GM12878 (cell line): ENCODE data around the gene PRKN. TPM values are rescaled to one million over a fixed set of nuclear protein-coding genes. Genes with fewer than 3 reads are reported as not detected.

Experiments
- ATAC-seq: fragments of 200-7000 bp; cut with Tn5 transposase; 3 replicates; pipeline ENCODE4 v1.9.1; 2020; ENCODE audit warnings: mild to moderate bottlenecking, moderate library complexity
- BruUV-seq: library from RNA; stranded (reverse); fragments of 400-500 nt; replicated peaks from 2 replicates; lab custom pipeline; 2021; lab: Mats Ljungman, UMichigan
- CTCF ChIA-PET: fragments of 300-600 bp; sonication (Branson Sonifier 250); formaldehyde crosslinking; extraction: SDS; loops from one replicate; lab custom pipeline; 2021; ENCODE audit warnings: inconsistent platforms; lab: Yijun Ruan, JAX
- POLR2A ChIA-PET: fragments of 350-600 bp; formaldehyde crosslinking; extraction: SDS; loops from one replicate; lab custom pipeline; 2021; ENCODE audit warnings: inconsistent platforms; lab: Charles Lee
- RAD21 ChIA-PET: fragments of 300-600 bp; sonication (Branson Sonifier 250); formaldehyde crosslinking; loops from one replicate; lab custom pipeline; 2023; ENCODE audit warnings: antibody characterized with exemption; ENCODE audit not compliant: unreplicated experiment; lab: Charles Lee
- SMC1A ChIA-PET: fragments of 300-600 bp; sonication (Branson Sonifier 250); formaldehyde crosslinking; loops from one replicate; lab custom pipeline; 2023; ENCODE audit not compliant: unreplicated experiment, uncharacterized antibody; lab: Charles Lee
- DNase-seq: peaks from one replicate; pipeline ENCODE4 v3.0.0-alpha.2; 2011; ENCODE audit warnings: low read depth, low spot score
- FAIRE-seq: peaks from 3 replicates; lab custom pipeline; 2011; peaks lifted over from hg19 to GRCh38; lab: Jason Lieb, UNC
- H2AFZ ChIP-seq: 2 replicates; pipeline ENCODE4 v1.6.0; 2011; ENCODE audit warnings: low read depth, low read length, control low read depth; ENCODE audit not compliant: control insufficient read depth
- H3K27ac ChIP-seq: 2 replicates; pipeline ENCODE4 v1.5.1; 2011; ENCODE audit warnings: control low read depth; ENCODE audit not compliant: control insufficient read depth, insufficient read depth
- H3K27me3 ChIP-seq, 2 experiments: replicated peaks in 1 of 2; 2 replicates each; pipeline versions ENCODE4 v1.6.0 to v1.6.1; 2011; ENCODE audit warnings: low read length in 1 of 2; ENCODE audit not compliant: control insufficient read depth in 2 of 2, insufficient read depth in 2 of 2
- H3K36me3 ChIP-seq, 2 experiments: 2 replicates each; pipeline ENCODE4 v1.5.1; 2011; ENCODE audit warnings: low read length in 1 of 2; ENCODE audit not compliant: control insufficient read depth in 2 of 2, insufficient read depth in 2 of 2
- H3K4me1 ChIP-seq: 2 replicates; pipeline ENCODE4 v1.6.1; 2011; ENCODE audit warnings: mild to moderate bottlenecking, low read length, moderate library complexity, mixed read lengths; ENCODE audit not compliant: control insufficient read depth, insufficient read depth
- H3K4me2 ChIP-seq: 2 replicates; pipeline ENCODE4 v1.6.0; 2011; ENCODE audit warnings: control low read depth; ENCODE audit not compliant: control insufficient read depth, insufficient read depth
- H3K4me3 ChIP-seq: fragments of 200-600 bp; sonication (generic); 2 replicates; pipeline ENCODE4 v1.5.1; 2016
- H3K79me2 ChIP-seq: 2 replicates; pipeline ENCODE4 v1.6.0; 2011; ENCODE audit warnings: low read length; ENCODE audit not compliant: control insufficient read depth, insufficient read depth
- H3K9ac ChIP-seq: 2 replicates; pipeline ENCODE4 v1.8.0; 2011; ENCODE audit warnings: low read length, control low read depth, mixed read lengths; ENCODE audit not compliant: control insufficient read depth, insufficient read depth
- H3K9me3 ChIP-seq: replicated peaks from 3 replicates; pipeline ENCODE4 v1.5.1; 2011; ENCODE audit warnings: mild to moderate bottlenecking, low read length; ENCODE audit not compliant: control insufficient read depth, insufficient read depth
- H4K20me1 ChIP-seq: 2 replicates; pipeline ENCODE4 v1.6.0; 2011; ENCODE audit not compliant: control insufficient read depth, insufficient read depth
- BHLHE40 ChIP-seq, 2 experiments: fragments of 450-650 bp in 1 of 2; IDR thresholded peaks; 2 replicates each; pipeline ENCODE4 v1.6.1; 2011 to 2017; ENCODE audit warnings: low read depth in 2 of 2, borderline replicate concordance in 1 of 2, improper control_type of control experiment in 1 of 2, low read length in 1 of 2, mild to moderate bottlenecking in 1 of 2
- BMI1 ChIP-seq: fragments of 450-650 bp; IDR thresholded peaks from 2 replicates; pipeline ENCODE4 v1.6.1; 2016; ENCODE audit warnings: mild to moderate bottlenecking, moderate library complexity, borderline replicate concordance
- BRCA1 ChIP-seq: IDR thresholded peaks from 2 replicates; pipeline ENCODE4 v1.6.1; 2011; ENCODE audit warnings: low read depth, low read length, improper control_type of control experiment
- CBFB ChIP-seq: IDR thresholded peaks from 2 replicates; pipeline ENCODE4 v1.6.1; 2016; ENCODE audit warnings: antibody characterized with exemption, low read depth
- CBX3 ChIP-seq: fragments of 200-600 bp; sonication (generic); IDR thresholded peaks from 2 replicates; pipeline ENCODE4 v1.6.1; 2016; ENCODE audit warnings: low read depth, borderline replicate concordance
- CTCF ChIP-seq, 3 experiments: IDR thresholded peaks in 2 of 3; conservative IDR thresholded peaks in 1 of 3; 2 replicates each; pipeline ENCODE4 v1.5.1; 2011; ENCODE audit warnings: low read depth in 3 of 3, low read length in 3 of 3, mild to moderate bottlenecking in 3 of 3, control low read depth in 2 of 3, moderate library complexity in 2 of 3, inconsistent platforms in 1 of 3, mixed read lengths in 1 of 3; ENCODE audit not compliant: control insufficient read depth in 2 of 3, insufficient read depth in 1 of 3; ENCODE audit errors: extremely low read depth in 1 of 3
- HCFC1 ChIP-seq: fragments of 150-350 bp; IDR thresholded peaks from 2 replicates; pipeline ENCODE4 v1.6.1; 2014; ENCODE audit warnings: low read length
- HDGF ChIP-seq: fragments of 450-650 bp; IDR thresholded peaks from 2 replicates; pipeline ENCODE4 v1.6.1; 2016; ENCODE audit warnings: antibody characterized with exemption
- HSF1 ChIP-seq: fragments of 150-350 bp; IDR thresholded peaks from 2 replicates; pipeline ENCODE4 v1.6.1; 2014; ENCODE audit warnings: mild to moderate bottlenecking, low read depth, low read length
- IRF4 ChIP-seq: IDR thresholded peaks from 2 replicates; pipeline ENCODE4 v1.6.1; 2011; ENCODE audit warnings: low read depth, low read length
- NBN ChIP-seq: fragments of 450-650 bp; IDR thresholded peaks from 2 replicates; pipeline ENCODE4 v1.6.1; 2016
- NKRF ChIP-seq: fragments of 450-650 bp; conservative IDR thresholded peaks from 2 replicates; pipeline ENCODE4 v1.6.1; 2017; ENCODE audit warnings: mild to moderate bottlenecking, moderate library complexity
- RELB ChIP-seq: fragments of 450-650 bp; IDR thresholded peaks from 2 replicates; pipeline ENCODE4 v1.6.1; 2017; ENCODE audit warnings: low read depth, mild to moderate bottlenecking, moderate library complexity
- RFX5 ChIP-seq: IDR thresholded peaks from 2 replicates; pipeline ENCODE4 v1.6.1; 2011; ENCODE audit warnings: low read depth, low read length, improper control_type of control experiment
- SIX5 ChIP-seq: IDR thresholded peaks from 2 replicates; pipeline ENCODE4 v1.6.1; 2011; ENCODE audit warnings: mild to moderate bottlenecking, low read depth, low read length, moderate library complexity; ENCODE audit not compliant: severe bottlenecking
- STAT1 ChIP-seq: fragments of 450-650 bp; conservative IDR thresholded peaks from 2 replicates; pipeline ENCODE4 v1.6.1; 2014; ENCODE audit warnings: antibody characterized with exemption, mild to moderate bottlenecking
- TCF12 ChIP-seq: IDR thresholded peaks from 2 replicates; pipeline ENCODE4 v1.6.1; 2011; ENCODE audit warnings: low read depth, mild to moderate bottlenecking, low read length
- WGBS: methylation state at CpG from one replicate; pipeline ENCODE4 v1.1.6; 2016; ENCODE audit warnings: low lambda C conversion rate; ENCODE audit not compliant: insufficient replicate concordance, insufficient coverage; ENCODE audit errors: missing lambda C conversion rate; 5-methylcytosine and 5-hydroxymethylcytosine counted together
- in situ Hi-C: fragments of 300-500 bp; cut with MboI; formaldehyde crosslinking; loops from 9 replicates; pipeline ENCODE4 v1.14.3; 2018; ENCODE audit warnings: mixed read lengths
- intact Hi-C: fragments of 100-400 bp; cut with micrococcal nuclease; formaldehyde crosslinking; loops from one replicate; pipeline ENCODE4 v1.14.2; 2022; ENCODE audit not compliant: unreplicated experiment
- polyA plus RNA-seq, 11 experiments: library from polyadenylated mRNA; depleted of rRNA in 4 of 11; unstranded in 6 of 11; stranded (reverse) in 5 of 11; fragments of >200 nt; fragmentation: Nextera tagmentation in 4 of 11; fragmentation: Illumina TruSeq in 1 of 11; extraction: Ambion mirVana in 4 of 11; extraction: Trizol in 1 of 11; gene quantifications; 1 replicate in 1 of 11; 2 replicates in 10 of 11; pipeline versions ENCODE4 v1.2.1 to v1.2.3, GENCODE V29; 2011 to 2016; ENCODE audit warnings: inconsistent platforms in 2 of 11, missing spikeins in 2 of 11, low read depth in 1 of 11
- total RNA-seq, 4 experiments: library from RNA; depleted of rRNA in 3 of 4; stranded (reverse); fragments of >200 nt in 3 of 4; fragmentation: Illumina TruSeq in 1 of 4; extraction: Trizol in 1 of 4; gene quantifications; 2 replicates each; pipeline versions ENCODE4 v1.2.1 to v1.2.3, GENCODE V29; 2013 to 2021

Gene PRKN
- total and polyA plus RNA-seq, 10 of the 15 experiments (the other 5 are each of a cell fraction or from before 2014, with no cell fraction given), result 0.06 to 0.09 TPM; not detected in 8

GRCh38 chr6:161383951-161384350 lies 1343.6 kb downstream of the PRKN start:
- intact Hi-C loops, result no loop called here
- Histone ChIP-seq H3K79me2 (no peaks in the 10 kb centered on the region), H4K20me1 (no peaks in the 10 kb centered on the region), H3K4me2 (no peak overlapping the region), H3K9me3 (no peaks in the 10 kb centered on the region; the same call in 2 of the 3 replicates), H3K36me3 (no peaks in the 10 kb centered on the region), H2AFZ (no peak overlapping the region), H3K27ac (no peak overlapping the region), H3K4me1 (no peaks in the 10 kb centered on the region), H3K9ac (no peak overlapping the region), H3K4me3 (no peak overlapping the region), H3K27me3 (no peaks in the 10 kb centered on the region; a peak in 2 of 4 replicates)
- 19% methylated on average over 6 of the region's 6 CpGs for WGBS
- RAD21 ChIA-PET, result no interaction called here
- in situ Hi-C loops, result no loop called here
- DNase-seq, result no peak
- SMC1A ChIA-PET, result no interaction called here
- BruUV-seq, result no TSS peak
- POLR2A ChIA-PET, result no interaction called here
- FAIRE-seq, result no peak
- TF ChIP-seq CBFB (no peak), STAT1 (no peak), HDGF (no peak), RFX5 (no peak), NBN (no peak), HSF1 (no peak), BHLHE40 (IDR thresholded peaks at IDR 0.05; ENCODE audit: borderline replicate concordance in 1 of 2, low read depth in 2 of 2, low read length in 1 of 2) (no peak), IRF4 (no peak), TCF12 (no peak), SIX5 (no peak), NKRF (no peak), CBX3 (no peak), CTCF (IDR thresholded peaks at IDR 0.05 in 2 of 3, conservative IDR thresholded peaks at IDR 0.05 in 1 of 3; ENCODE audit: control insufficient read depth in 2 of 3, extremely low read depth in 1 of 3, insufficient read depth in 1 of 3, low read depth in 3 of 3, low read length in 3 of 3) (no peak), RELB (no peak), BMI1 (no peak), BRCA1 (no peak), HCFC1 (no peak)
- ATAC-seq, result no peak
- CTCF ChIA-PET, result interaction anchor here (1.0 kb wide), 1 partner anchor 11 kb away, joined by 3 read pairs; no protein-coding TSS in a partner anchor
